GM12801 (cell line): Measurements from ENCODE around the gene GYS1.

ENCODE experiments used
- TF ChIP-seq, protein P1 (sequence below): IDR thresholded peaks from one replicate; pipeline ENCODE4 v1.5.1; 2011; ENCODE audit warnings: control low read depth; ENCODE audit not compliant: insufficient read length; ENCODE audit errors: extremely low read depth

Gene GYS1

DNA sequence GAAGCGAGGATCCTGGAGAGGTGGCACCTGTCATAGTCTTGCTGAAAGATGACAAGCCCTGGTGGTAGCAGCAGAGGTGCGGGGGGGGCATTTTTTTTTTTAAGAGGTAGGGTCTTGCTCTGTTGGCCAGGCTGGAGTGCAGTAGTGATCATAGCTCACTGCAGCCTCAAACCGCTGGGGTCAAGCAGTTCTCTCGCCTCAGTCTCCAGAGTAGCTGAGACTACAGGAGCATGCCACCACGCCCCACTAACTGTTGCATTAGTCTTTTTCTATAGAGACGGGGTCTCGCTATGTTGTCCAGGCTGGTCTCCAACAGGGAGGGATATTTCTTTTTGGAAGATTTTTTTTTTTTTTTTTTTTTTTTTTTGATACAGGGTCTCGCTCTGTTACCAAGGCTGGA, 35.1 kb downstream of the GYS1 start:
- TF ChIP-seq, protein P1, sequence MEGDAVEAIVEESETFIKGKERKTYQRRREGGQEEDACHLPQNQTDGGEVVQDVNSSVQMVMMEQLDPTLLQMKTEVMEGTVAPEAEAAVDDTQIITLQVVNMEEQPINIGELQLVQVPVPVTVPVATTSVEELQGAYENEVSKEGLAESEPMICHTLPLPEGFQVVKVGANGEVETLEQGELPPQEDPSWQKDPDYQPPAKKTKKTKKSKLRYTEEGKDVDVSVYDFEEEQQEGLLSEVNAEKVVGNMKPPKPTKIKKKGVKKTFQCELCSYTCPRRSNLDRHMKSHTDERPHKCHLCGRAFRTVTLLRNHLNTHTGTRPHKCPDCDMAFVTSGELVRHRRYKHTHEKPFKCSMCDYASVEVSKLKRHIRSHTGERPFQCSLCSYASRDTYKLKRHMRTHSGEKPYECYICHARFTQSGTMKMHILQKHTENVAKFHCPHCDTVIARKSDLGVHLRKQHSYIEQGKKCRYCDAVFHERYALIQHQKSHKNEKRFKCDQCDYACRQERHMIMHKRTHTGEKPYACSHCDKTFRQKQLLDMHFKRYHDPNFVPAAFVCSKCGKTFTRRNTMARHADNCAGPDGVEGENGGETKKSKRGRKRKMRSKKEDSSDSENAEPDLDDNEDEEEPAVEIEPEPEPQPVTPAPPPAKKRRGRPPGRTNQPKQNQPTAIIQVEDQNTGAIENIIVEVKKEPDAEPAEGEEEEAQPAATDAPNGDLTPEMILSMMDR = no peak

GRCh38 chr19:48955308-48955958, 37.7 kb downstream of the GYS1 start:
- TF ChIP-seq, protein P1 = no peak

DNA sequence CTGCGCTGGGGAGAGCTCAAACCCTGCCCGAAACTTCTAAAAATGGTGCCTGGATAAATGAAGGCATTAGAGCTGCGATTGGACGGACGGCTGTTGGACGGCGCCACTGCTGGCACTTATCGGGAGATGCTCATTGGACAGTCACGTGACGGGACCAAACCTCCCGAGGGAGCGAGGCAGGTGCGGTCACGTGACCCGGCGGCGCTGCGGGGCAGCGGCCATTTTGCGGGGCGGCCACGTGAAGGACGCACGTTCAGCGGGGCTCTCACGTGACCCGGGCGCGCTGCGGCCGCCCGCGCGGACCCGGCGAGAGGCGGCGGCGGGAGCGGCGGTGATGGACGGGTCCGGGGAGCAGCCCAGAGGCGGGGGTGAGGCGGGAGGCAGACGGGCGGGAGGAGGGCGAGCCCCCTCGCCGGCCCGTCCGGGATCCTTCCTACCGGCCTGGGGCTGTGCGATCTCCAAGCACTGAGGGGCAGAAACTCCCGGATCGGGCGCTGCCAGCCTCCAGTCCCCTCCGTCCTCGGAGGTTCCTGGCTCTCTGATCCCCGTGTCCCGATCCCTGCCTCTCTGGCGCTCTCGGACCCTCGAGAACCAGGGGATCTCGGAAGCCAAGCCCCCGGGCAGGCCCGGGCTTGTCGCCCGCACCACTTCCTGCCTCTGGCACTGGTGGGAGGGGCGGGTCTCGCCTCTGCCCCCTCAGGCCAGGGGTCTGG, 38.4 kb downstream of the GYS1 start, which contains the start of gene BAX:
Gene BAX, plus strand, starts transcription at position 281 of the 713 bp plus-strand sequence. Its CDS starts 54 bp downstream, at position 335.
- TF ChIP-seq, protein P1 = no peak

- TF ChIP-seq, protein P1 = no peak
Observed at GRCh38 chr19:48953990-48954594, 39.0 kb downstream of the GYS1 start.

- TF ChIP-seq, protein P1 = no peak
Observed at GRCh38 chr19:48953141-48953540, 40.0 kb downstream of the GYS1 start.

DNA sequence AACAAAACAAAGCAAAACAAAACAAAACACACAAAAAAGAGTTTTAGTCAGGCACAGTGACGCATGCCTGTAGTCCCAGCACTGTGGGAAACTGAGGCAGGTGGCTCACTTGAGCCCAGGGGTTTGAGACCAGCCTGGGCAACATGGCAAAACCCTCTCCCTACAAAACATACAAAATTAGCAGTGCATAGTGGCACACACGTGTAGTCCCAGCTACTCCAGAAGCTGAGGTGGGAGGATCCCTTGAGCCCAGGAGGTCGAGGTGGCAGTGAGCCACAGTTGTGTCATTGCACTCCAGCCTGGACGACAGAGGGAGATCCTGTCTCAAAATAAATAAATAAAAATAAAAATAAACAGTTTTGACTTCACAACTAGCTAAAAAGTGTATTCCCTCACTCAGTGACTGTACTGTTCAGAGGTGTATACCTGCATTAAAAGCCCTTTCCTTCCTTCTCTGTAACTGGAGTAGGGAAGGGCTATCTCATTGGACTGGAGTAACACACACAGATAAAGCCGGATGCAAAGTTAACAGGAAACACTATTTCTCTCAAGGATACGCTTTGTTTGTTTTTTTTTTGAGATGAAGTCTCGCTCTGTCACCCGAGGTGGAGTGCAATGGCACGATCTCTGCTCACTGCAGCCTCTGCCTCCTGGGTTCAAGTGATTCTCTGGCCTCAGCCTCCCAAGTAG, 42.1 kb downstream of the GYS1 start:
- TF ChIP-seq, protein P1 = no peak

- TF ChIP-seq, protein P1 = no peak
Observed at GRCh38 chr19:48950159-48950558, 43.0 kb downstream of the GYS1 start.
